AML-193 (cell line): ENCODE results near the gene PPFIA4.

Experiments used
- DNase-seq, 2 experiments: peaks; one replicate each; lab custom pipeline; 2025; lab: John Stamatoyannopoulos, UW

Gene PPFIA4

GRCh38 chr1:203057911-203058675, 31.8 kb downstream of the PPFIA4 start:
- peak; percentile 13 to 27 for DNase-seq

- peak; percentile 17 to 32 for DNase-seq
Observed at GRCh38 chr1:203058676-203058935, 32.3 kb downstream of the PPFIA4 start.

- peak; percentile 51 to 64 for DNase-seq
Observed at GRCh38 chr1:203059485-203059884, 33.2 kb downstream of the PPFIA4 start.

GRCh38 chr1:203060115-203060514, 33.8 kb downstream of the PPFIA4 start:
- DNase-seq, result no peak

GRCh38 chr1:203063287-203063686, 37.0 kb downstream of the PPFIA4 start:
- no peak for DNase-seq

GRCh38 chr1:203065191-203065590, 38.9 kb downstream of the PPFIA4 start:
- no peak for DNase-seq

GRCh38 chr1:203065986-203066385, 39.7 kb downstream of the PPFIA4 start:
- DNase-seq, result no peak

GRCh38 chr1:203066965-203067364, 40.7 kb downstream of the PPFIA4 start:
- no peak for DNase-seq

GRCh38 chr1:203069030-203069747, 42.9 kb downstream of the PPFIA4 start:
- DNase-seq, result peak in 1 of 2 experiments; percentile 33

- DNase-seq, result no peak
Observed at GRCh38 chr1:203072002-203072602, 45.8 kb downstream of the PPFIA4 start.

- no peak for DNase-seq
Observed at GRCh38 chr1:203072911-203073310, 46.6 kb downstream of the PPFIA4 start.

- no peak for DNase-seq
Observed at GRCh38 chr1:203073469-203073868, 47.2 kb downstream of the PPFIA4 start.

- no peak for DNase-seq
Observed at GRCh38 chr1:203074610-203075009, 48.3 kb downstream of the PPFIA4 start.

GRCh38 chr1:203075236-203076030, 49.1 kb downstream of the PPFIA4 start:
- no peak for DNase-seq

- no peak for DNase-seq
Observed at GRCh38 chr1:203076031-203076511, 49.8 kb downstream of the PPFIA4 start.

GRCh38 chr1:203077367-203077766, 51.1 kb downstream of the PPFIA4 start:
- DNase-seq, result no peak

GRCh38 chr1:203077956-203078355, 51.7 kb downstream of the PPFIA4 start:
- no peak for DNase-seq

- no peak for DNase-seq
Observed at GRCh38 chr1:203078478-203078877, 52.2 kb downstream of the PPFIA4 start.

GRCh38 chr1:203080456-203080855, 54.2 kb downstream of the PPFIA4 start:
- no peak for DNase-seq

- DNase-seq, result no peak
Observed at GRCh38 chr1:203081465-203082230, 55.4 kb downstream of the PPFIA4 start.

- no peak for DNase-seq
Observed at GRCh38 chr1:203082231-203082505, 55.9 kb downstream of the PPFIA4 start.
